Measurements from ENCODE around the gene FOXD4L6.
"Not testable (repeated sequence)": the region's sequence is repeated elsewhere in the genome, so short reads cannot be mapped to it uniquely, and the experiment has no call there.

GRCh38 chr9:41082358-41082757 is 46.1 kb downstream of the FOXD4L6 start:
- not testable (repeated sequence) for TF ChIP-seq CTCF, POLR2AphosphoS5 (IDR thresholded peaks at IDR 0.05)

All from transverse colon (tissue), 4 donors.